Mucosa of rectum (tissue), 2 donors: ENCODE measurements around the gene KHK.
"Not testable (repeated sequence)": the region's sequence is repeated elsewhere in the genome, so short reads cannot be mapped to it uniquely, and the experiment has no call there.

Source experiments
- H3K27ac ChIP-seq, 2 donors: one replicate each; pipeline ENCODE4 v1.7.0; 2013; ENCODE audit warnings: inconsistent platforms in 2 of 2, low read depth in 2 of 2, low read length in 2 of 2
- H3K27me3 ChIP-seq, 2 donors: one replicate each; pipeline ENCODE4 v1.7.0; 2013; ENCODE audit warnings: low read length in 2 of 2; ENCODE audit not compliant: control insufficient read depth in 2 of 2, insufficient read depth in 2 of 2
- H3K36me3 ChIP-seq, 2 donors: one replicate each; pipeline ENCODE4 v1.7.0; 2013; ENCODE audit warnings: low read length in 2 of 2; ENCODE audit not compliant: control insufficient read depth in 2 of 2, insufficient read depth in 2 of 2
- H3K4me1 ChIP-seq, 2 donors: one replicate each; pipeline ENCODE4 v1.7.0; 2013; ENCODE audit warnings: low read length in 2 of 2, mild to moderate bottlenecking in 1 of 2; ENCODE audit not compliant: control insufficient read depth in 2 of 2, insufficient read depth in 2 of 2
- H3K4me3 ChIP-seq, 2 donors: one replicate each; pipeline ENCODE4 v1.7.0; 2013; ENCODE audit warnings: low read length in 2 of 2
- H3K9ac ChIP-seq, 2 donors: one replicate each; pipeline ENCODE4 v1.7.0; 2013; ENCODE audit warnings: low read length in 2 of 2, low read depth in 1 of 2, mild to moderate bottlenecking in 1 of 2
- H3K9me3 ChIP-seq, 2 donors: one replicate each; pipeline ENCODE4 v1.7.0; 2013; ENCODE audit warnings: low read length in 2 of 2; ENCODE audit not compliant: control insufficient read depth in 2 of 2
- donor health status: healthy.
- donor health status: Normal muscosa, but diverticular disease.

KHK gene

DNA sequence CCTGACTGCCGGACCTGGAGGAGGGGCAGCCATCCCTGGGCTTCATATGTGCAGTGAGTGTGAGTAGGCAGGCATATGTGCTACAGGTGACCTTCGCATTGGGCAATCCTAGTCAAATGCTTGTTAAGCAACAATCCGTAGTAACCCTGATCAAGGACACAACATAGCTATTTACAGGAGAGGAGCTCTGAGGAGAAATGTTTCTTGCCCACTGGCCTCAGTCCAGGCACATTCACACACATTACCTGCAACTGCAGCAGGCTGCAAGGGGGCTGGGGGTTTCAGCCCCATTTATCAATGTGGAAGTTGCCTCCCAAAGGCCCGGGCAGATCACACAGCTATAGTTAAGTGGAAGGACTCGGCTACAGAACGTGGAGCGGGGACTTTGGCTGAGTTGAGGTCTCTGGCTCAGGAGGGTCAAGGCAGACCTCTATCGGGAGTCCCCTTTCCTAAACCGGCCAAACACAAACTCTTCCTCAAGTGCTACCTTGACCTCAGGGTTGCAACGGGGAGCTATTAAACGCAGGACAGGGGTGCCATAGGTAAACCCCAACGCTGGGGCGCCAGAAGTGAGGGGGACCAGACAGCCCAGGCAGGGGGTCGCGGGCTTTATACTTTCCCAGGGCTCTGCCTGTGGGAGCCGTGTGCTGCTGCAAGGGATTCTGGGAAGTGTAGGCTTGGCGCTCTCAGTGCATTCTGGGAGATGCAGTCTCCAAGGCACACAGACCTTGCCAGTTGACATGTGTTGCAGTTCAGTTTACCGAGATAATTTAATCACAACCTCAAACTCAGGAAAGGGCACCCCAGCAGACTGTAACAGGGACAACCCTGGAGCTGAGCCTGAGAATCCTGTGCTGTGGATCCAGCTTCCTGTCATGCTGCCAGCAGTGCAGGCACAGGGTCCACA is 9.4 kb downstream of the KHK start:
- Histone ChIP-seq H3K9ac (no peak overlapping the region), H3K27me3 (no peaks in the 10 kb centered on the region), H3K4me3 (peak overlapping the region in 1 of 2 donors; percentile 53), H3K4me1 (peaks cover 4 to 7% of the 10 kb centered on the region in 2 donors), H3K36me3 (peaks cover 0 to 3% of the 10 kb centered on the region in 2 donors), H3K9me3 (no peaks in the 10 kb centered on the region), H3K27ac (no peak overlapping the region)

DNA sequence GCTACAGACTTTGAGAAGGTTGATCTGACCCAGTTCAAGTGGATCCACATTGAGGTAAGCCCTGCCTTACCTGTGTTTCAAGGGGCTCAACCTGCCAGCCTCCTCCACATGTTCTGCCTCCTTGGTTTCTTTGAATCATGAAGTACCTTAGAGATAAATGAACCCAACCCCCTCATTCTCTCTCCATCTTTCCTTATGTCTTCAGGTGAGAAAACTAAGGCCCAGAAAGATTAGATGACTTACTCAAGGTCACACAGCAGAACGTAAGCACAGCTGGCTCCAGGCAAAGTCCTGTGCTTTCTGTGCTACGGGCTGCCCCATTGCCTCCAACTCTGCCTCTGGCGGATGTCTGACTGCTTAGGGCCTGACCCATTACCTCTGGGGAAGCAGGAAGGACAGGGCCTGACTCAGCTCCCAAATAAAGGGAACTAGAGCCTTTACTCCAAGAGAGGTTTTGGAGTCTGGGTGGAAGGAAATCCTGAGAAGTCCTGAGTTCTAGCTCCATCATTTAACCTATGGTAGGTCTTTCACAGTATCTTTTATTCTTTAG is 10.3 kb downstream of the KHK start:
- H3K4me3 ChIP-seq, result no peak overlapping the region
- no peaks in the 10 kb centered on the region for H3K27me3 ChIP-seq
- no peaks in the 10 kb centered on the region for H3K9me3 ChIP-seq
- H3K36me3 ChIP-seq, result peaks cover 0 to 3% of the 10 kb centered on the region in 2 donors
- peaks cover 4 to 7% of the 10 kb centered on the region in 2 donors for H3K4me1 ChIP-seq
- no peak overlapping the region for H3K27ac ChIP-seq
- H3K9ac ChIP-seq, result no peak overlapping the region

DNA sequence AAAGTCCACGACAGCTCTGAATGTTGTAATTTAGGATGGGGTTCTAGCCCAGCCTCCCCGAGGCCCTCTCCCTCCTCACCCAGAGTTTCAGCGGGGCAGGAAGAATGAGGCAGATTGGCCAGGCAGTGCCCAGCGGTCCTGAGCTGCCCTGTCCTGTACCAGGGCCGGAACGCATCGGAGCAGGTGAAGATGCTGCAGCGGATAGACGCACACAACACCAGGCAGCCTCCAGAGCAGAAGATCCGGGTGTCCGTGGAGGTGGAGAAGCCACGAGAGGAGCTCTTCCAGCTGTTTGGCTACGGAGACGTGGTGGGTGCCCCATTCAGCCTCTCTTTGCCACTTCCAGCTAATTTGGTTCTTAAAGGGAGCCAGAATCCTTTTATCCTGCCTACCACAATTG is 10.8 kb downstream of the KHK start:
- Histone ChIP-seq H3K9ac (no peak overlapping the region), H3K4me3 (no peak overlapping the region), H3K9me3 (no peaks in the 10 kb centered on the region), H3K36me3 (peaks cover 0 to 3% of the 10 kb centered on the region in 2 donors), H3K27me3 (no peaks in the 10 kb centered on the region), H3K4me1 (peaks cover 4 to 7% of the 10 kb centered on the region in 2 donors), H3K27ac (no peak overlapping the region)

- no peak overlapping the region for H3K4me3 ChIP-seq
- H3K9me3 ChIP-seq, result no peaks in the 10 kb centered on the region
- no peak overlapping the region for H3K9ac ChIP-seq
- no peak overlapping the region for H3K27ac ChIP-seq
- peaks cover 0 to 3% of the 10 kb centered on the region in 2 donors for H3K36me3 ChIP-seq
- H3K27me3 ChIP-seq, result no peaks in the 10 kb centered on the region
- no peaks in the 10 kb centered on the region for H3K4me1 ChIP-seq
Observed at GRCh38 chr2:27099334-27099955, 12.9 kb downstream of the KHK start.

DNA sequence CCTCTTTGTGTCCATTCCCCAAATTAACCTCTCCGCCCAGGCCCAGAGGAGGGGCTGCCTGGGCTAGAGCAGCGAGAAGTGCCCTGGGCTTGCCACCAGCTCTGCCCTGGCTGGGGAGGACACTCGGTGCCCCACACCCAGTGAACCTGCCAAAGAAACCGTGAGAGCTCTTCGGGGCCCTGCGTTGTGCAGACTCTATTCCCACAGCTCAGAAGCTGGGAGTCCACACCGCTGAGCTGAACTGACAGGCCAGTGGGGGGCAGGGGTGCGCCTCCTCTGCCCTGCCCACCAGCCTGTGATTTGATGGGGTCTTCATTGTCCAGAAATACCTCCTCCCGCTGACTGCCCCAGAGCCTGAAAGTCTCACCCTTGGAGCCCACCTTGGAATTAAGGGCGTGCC is 13.5 kb downstream of the KHK start:
- Histone ChIP-seq H3K27me3 (no peaks in the 10 kb centered on the region), H3K9ac (no peak overlapping the region), H3K9me3 (no peaks in the 10 kb centered on the region), H3K27ac (no peak overlapping the region), H3K36me3 (peaks cover 0 to 3% of the 10 kb centered on the region in 2 donors), H3K4me3 (no peak overlapping the region), H3K4me1 (no peaks in the 10 kb centered on the region)

- no peak overlapping the region for H3K9ac ChIP-seq
- H3K4me1 ChIP-seq, result no peaks in the 10 kb centered on the region
- peaks cover 0 to 3% of the 10 kb centered on the region in 2 donors for H3K36me3 ChIP-seq
- H3K27me3 ChIP-seq, result no peaks in the 10 kb centered on the region
- H3K4me3 ChIP-seq, result no peak overlapping the region
- no peak overlapping the region for H3K27ac ChIP-seq
- H3K9me3 ChIP-seq, result no peaks in the 10 kb centered on the region
Observed at GRCh38 chr2:27102329-27102728, 15.8 kb downstream of the KHK start.

DNA sequence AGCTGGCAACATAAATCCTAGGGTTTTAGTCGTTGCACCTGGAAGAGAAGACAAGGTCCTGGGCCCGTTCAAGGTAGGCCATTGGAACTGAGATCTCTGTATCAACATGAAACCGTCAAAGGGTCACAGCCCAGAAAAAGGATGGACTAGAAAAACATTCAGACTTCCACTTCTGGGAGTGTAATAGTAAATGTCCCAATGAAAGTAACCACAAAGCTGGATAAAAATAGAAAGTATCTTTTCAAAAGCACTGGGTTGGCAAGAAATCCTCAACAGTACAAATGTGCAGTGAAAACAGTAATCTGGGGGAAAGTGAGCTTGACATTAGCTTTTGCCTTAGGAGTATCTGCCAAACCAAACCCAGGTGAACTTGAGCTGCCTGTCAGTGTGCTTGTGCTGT is 19.4 kb downstream of the KHK start:
- Histone ChIP-seq H3K27ac (no peak overlapping the region), H3K4me3 (no peak overlapping the region), H3K9ac (no peak overlapping the region), H3K4me1 (no peaks in the 10 kb centered on the region), H3K27me3 (no peaks in the 10 kb centered on the region), H3K9me3 (no peaks in the 10 kb centered on the region), H3K36me3 (no peaks in the 10 kb centered on the region)

- Histone ChIP-seq H3K27ac (no peak overlapping the region), H3K27me3 (no peaks in the 10 kb centered on the region), H3K4me1 (no peaks in the 10 kb centered on the region), H3K9ac (no peak overlapping the region), H3K36me3 (no peaks in the 10 kb centered on the region), H3K9me3 (no peaks in the 10 kb centered on the region), H3K4me3 (no peak overlapping the region)
Observed at GRCh38 chr2:27108221-27108620, 21.6 kb downstream of the KHK start.

GRCh38 chr2:27109083-27109482 is 22.5 kb downstream of the KHK start:
- no peak overlapping the region for H3K9ac ChIP-seq
- no peak overlapping the region for H3K4me3 ChIP-seq
- no peak overlapping the region for H3K27ac ChIP-seq
- no peaks in the 10 kb centered on the region for H3K36me3 ChIP-seq
- H3K27me3 ChIP-seq, result no peaks in the 10 kb centered on the region
- H3K9me3 ChIP-seq, result no peaks in the 10 kb centered on the region
- H3K4me1 ChIP-seq, result no peaks in the 10 kb centered on the region

- H3K4me3 ChIP-seq, H3K9me3 ChIP-seq, H3K27ac ChIP-seq, H3K9ac ChIP-seq, H3K4me1 ChIP-seq, H3K36me3 ChIP-seq, H3K27me3 ChIP-seq: not testable (repeated sequence)
Observed at GRCh38 chr2:27110603-27111352, 24.2 kb downstream of the KHK start.
